Lung (tissue), 12 donors: ENCODE measurements around the gene KIAA1958. TPM values are rescaled to one million over a fixed set of nuclear protein-coding genes. Genes with fewer than 3 reads are reported as not detected.

ENCODE experiments used
- ATAC-seq: fragments of 200-7000 bp; cut with Tn5 transposase; one replicate; pipeline ENCODE4 v1.9.1; 2020; ENCODE audit warnings: moderate number of reproducible peaks; ENCODE audit not compliant: insufficient read depth, low FRiP score
- DNase-seq, 3 donors: peaks; one replicate each; pipeline ENCODE4 v3.0.0-alpha.2; 2013 to 2017
- H3K27ac ChIP-seq, 2 donors: one replicate each; pipeline ENCODE4 v1.5.1; 2013; ENCODE audit warnings: mild to moderate bottlenecking in 2 of 2, moderate library complexity in 2 of 2, control low read depth in 1 of 2, inconsistent platforms in 1 of 2, low read depth in 1 of 2, low read length in 1 of 2
- H3K27me3 ChIP-seq, 3 donors: one replicate each; pipeline ENCODE4 v1.5.1; 2013; ENCODE audit warnings: low read length in 2 of 3; ENCODE audit not compliant: control insufficient read depth in 3 of 3, insufficient read depth in 3 of 3
- H3K36me3 ChIP-seq, 4 donors: one replicate each; pipeline ENCODE4 v1.5.1; 2013; ENCODE audit warnings: low read length in 4 of 4, mild to moderate bottlenecking in 1 of 4, moderate library complexity in 1 of 4; ENCODE audit not compliant: control insufficient read depth in 4 of 4, insufficient read depth in 4 of 4
- H3K4me1 ChIP-seq, 5 donors: one replicate each; pipeline ENCODE4 v1.5.1; 2013; ENCODE audit warnings: low read length in 5 of 5, mild to moderate bottlenecking in 2 of 5, moderate library complexity in 1 of 5; ENCODE audit not compliant: control insufficient read depth in 5 of 5, insufficient read depth in 5 of 5
- H3K4me3 ChIP-seq: one replicate; pipeline ENCODE4 v1.5.1; 2013; ENCODE audit warnings: mild to moderate bottlenecking, control low read depth, moderate library complexity
- H3K9ac ChIP-seq, 2 donors: one replicate each; pipeline ENCODE4 v1.5.1; 2013; ENCODE audit warnings: low read length in 2 of 2, control low read depth in 1 of 2; ENCODE audit not compliant: insufficient read depth in 1 of 2
- H3K9me3 ChIP-seq, 4 donors: one replicate each; pipeline ENCODE4 v1.5.1; 2013; ENCODE audit warnings: low read length in 3 of 4, mild to moderate bottlenecking in 1 of 4, moderate library complexity in 1 of 4; ENCODE audit not compliant: control insufficient read depth in 4 of 4, insufficient read depth in 3 of 4
- WGBS, 2 donors: extraction: QIAGEN DNeasy Blood & Tissue Kit; methylation state at CpG; one replicate each; pipeline ENCODE4 v1.1.7; 2013; 5-methylcytosine and 5-hydroxymethylcytosine counted together
- polyA plus RNA-seq, 2 donors: library from polyadenylated mRNA; stranded (reverse); fragments of 200-250 nt; gene quantifications; one replicate each; pipeline ENCODE4 v1.2.1, GENCODE V29; 2013
- total RNA-seq, 2 donors: library from RNA; depleted of rRNA in 1 of 2; stranded (reverse); fragments of >200 nt in 1 of 2; gene quantifications; one replicate each; pipeline ENCODE4 v1.2.1, GENCODE V29; 2014 to 2021
- TF ChIP-seq, protein P1 (sequence below): IDR thresholded peaks from 2 replicates; pipeline ENCODE4 v1.5.1; 2012; ENCODE audit warnings: mild to moderate bottlenecking; ENCODE audit errors: control extremely low read depth, extremely low read depth
- donor health status: control.
- donor health status: control.
- donor health status: Bipolar disorder and iron deficiency.
- donor health status: healthy.
- donor health status: DM: yes; HTN: yes; CAD: no.

KIAA1958 gene
- total and polyA plus RNA-seq, 4 donors, result 2.0 to 24.0 (median 6.8) TPM

DNA sequence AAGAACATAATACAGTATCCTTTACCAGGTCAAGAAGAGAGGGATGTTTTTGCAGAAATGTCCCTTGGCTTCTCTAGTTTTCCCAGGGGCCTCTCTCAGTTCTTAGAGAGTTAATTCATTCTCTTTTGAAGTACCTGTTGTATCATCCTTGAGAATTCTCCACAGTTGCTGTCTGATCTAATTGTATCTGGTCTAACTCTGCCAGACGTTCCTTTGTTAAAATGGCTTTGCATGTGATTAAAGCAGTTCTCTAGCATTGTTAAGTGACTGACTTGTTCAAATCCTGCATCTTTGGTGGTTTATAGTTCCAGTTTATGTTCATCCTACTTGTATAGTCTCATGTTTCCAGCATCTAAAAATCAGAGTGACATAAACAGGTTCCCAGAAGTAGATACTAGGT, 65.0 kb downstream of the KIAA1958 start:
- Histone ChIP-seq H3K27me3 (no peaks in the 10 kb centered on the region), H3K4me1 (peaks cover 3 to 16% (median 5%) of the 10 kb centered on the region in 5 donors), H3K27ac (peak overlapping the region in 1 of 2 donors; percentile 70), H3K9ac (no peak overlapping the region), H3K4me3 (no peak overlapping the region), H3K36me3 (no peaks in the 10 kb centered on the region), H3K9me3 (no peaks in the 10 kb centered on the region)
- TF ChIP-seq, protein P1, sequence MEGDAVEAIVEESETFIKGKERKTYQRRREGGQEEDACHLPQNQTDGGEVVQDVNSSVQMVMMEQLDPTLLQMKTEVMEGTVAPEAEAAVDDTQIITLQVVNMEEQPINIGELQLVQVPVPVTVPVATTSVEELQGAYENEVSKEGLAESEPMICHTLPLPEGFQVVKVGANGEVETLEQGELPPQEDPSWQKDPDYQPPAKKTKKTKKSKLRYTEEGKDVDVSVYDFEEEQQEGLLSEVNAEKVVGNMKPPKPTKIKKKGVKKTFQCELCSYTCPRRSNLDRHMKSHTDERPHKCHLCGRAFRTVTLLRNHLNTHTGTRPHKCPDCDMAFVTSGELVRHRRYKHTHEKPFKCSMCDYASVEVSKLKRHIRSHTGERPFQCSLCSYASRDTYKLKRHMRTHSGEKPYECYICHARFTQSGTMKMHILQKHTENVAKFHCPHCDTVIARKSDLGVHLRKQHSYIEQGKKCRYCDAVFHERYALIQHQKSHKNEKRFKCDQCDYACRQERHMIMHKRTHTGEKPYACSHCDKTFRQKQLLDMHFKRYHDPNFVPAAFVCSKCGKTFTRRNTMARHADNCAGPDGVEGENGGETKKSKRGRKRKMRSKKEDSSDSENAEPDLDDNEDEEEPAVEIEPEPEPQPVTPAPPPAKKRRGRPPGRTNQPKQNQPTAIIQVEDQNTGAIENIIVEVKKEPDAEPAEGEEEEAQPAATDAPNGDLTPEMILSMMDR, result no peak
- 82 to 83% methylated on average over 1 of the region's 1 CpG for WGBS, 2 donors
- no peak for ATAC-seq
- no peak for DNase-seq

DNA sequence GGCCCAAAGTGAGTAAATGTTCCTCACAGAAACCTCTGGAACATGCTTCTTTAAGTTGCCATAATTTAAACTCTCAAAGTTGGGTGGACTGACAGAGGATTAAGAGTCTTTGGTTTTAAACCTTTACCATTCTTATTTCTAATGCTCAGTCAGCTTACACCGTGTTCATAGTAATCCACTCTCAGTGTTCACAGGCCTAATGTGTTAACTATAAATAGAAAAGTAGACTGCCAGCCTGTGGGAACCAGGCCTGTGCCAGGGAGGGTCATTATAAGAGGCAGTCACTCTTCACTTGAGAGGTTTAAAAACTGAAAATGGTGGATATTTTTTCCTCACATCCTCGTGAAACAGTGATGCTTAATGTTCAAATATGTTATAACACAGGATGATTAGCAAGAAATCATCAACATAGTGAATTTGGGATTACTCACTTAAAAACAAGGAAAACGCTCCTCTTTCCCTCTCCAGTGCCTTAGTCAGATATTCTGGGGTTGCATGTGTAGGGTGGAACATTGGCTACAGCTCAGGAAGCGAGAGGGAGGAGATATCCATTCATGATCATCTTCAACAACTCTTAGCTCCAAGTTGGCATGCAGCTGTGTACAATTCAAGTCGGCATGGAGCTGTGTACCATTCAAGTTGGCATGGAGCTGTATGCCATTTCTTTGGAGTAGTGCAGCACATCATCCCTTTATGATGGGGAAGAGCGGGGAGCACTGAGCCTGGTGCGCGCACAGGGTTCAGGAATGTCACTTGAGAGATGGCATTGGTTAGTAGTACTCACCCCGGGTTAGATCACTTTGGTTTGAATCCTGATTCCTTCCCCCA, 65.8 kb downstream of the KIAA1958 start:
- no peak for DNase-seq
- TF ChIP-seq, protein P1, result no peak
- Histone ChIP-seq H3K9me3 (no peaks in the 10 kb centered on the region), H3K4me3 (no peak overlapping the region), H3K27ac (peak overlapping the region in 1 of 2 donors; percentile 70), H3K4me1 (peaks cover 3 to 16% (median 5%) of the 10 kb centered on the region in 5 donors), H3K27me3 (no peaks in the 10 kb centered on the region), H3K36me3 (no peaks in the 10 kb centered on the region), H3K9ac (no peak overlapping the region)
- ATAC-seq, result no peak
- WGBS, 2 donors, result 84 to 89% methylated on average over 9 of the region's 9 CpGs

DNA sequence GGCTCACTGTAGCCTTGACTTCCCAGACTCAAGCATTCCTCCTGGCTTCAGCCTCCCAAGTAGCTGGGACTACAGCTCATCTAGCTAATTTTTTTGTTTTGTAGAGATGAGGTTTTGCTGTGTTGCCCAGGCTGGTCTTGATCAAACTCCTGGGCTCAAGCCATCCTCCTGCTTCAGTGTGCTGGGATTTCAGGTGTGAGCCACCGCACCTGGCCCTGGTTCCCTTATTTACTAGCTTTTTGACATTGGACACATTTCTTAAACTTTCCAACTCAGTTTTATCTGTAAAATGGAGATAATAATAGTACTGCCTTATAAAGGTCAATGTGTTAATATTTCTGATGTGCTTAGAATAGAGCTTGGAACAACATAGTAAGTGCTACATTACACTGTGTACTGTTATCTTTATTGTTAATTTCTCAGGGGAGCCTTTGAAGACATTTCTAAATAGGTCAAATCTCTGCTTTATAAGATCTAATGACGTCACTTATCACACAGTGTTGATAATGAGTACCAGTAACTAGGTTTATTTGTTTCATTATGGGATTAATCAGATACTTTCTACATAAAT, 66.7 kb downstream of the KIAA1958 start:
- Histone ChIP-seq H3K36me3 (no peaks in the 10 kb centered on the region), H3K9me3 (no peaks in the 10 kb centered on the region), H3K27ac (no peak overlapping the region), H3K4me1 (peaks cover 3 to 16% (median 5%) of the 10 kb centered on the region in 5 donors), H3K27me3 (no peaks in the 10 kb centered on the region), H3K4me3 (no peak overlapping the region), H3K9ac (no peak overlapping the region)
- TF ChIP-seq, protein P1, result no peak
- no peak for DNase-seq
- 77 to 96% methylated on average over 2 of the region's 2 CpGs for WGBS, 2 donors
- ATAC-seq, result no peak
